Panc1 (cell line): ENCODE results near the gene ZER1. TPM values are rescaled to one million over a fixed set of nuclear protein-coding genes. Genes with fewer than 3 reads are reported as not detected.

ENCODE experiments used
- ATAC-seq: fragments of 200-7000 bp; cut with Tn5 transposase; 2 replicates; pipeline ENCODE4 v1.9.1; 2020; ENCODE audit warnings: mild to moderate bottlenecking, moderate library complexity
- BruUV-seq: library from RNA; stranded (reverse); fragments of 400-500 nt; replicated peaks from 2 replicates; lab custom pipeline; 2021; lab: Mats Ljungman, UMichigan
- CTCF ChIA-PET: fragments of 300-600 bp; sonication (Branson Sonifier 250); formaldehyde crosslinking; loops from one replicate; lab custom pipeline; 2022; ENCODE audit warnings: antibody characterized with exemption; lab: Charles Lee
- POLR2A ChIA-PET: fragments of 300-600 bp; sonication (Branson Sonifier 250); formaldehyde crosslinking; loops from one replicate; lab custom pipeline; 2022; ENCODE audit warnings: antibody characterized with exemption; lab: Charles Lee
- DNase-seq: peaks from one replicate; pipeline ENCODE4 v3.0.0-alpha.2; 2010; ENCODE audit warnings: low read depth, low spot score
- H3K27ac ChIP-seq: 2 replicates; pipeline ENCODE4 v1.5.1; 2011; ENCODE audit warnings: mild to moderate bottlenecking, low read length, inconsistent platforms
- H3K27me3 ChIP-seq: fragments of 200-500 bp; sonication (Bioruptor generic); 2 replicates; pipeline ENCODE4 v1.6.0; 2014; ENCODE audit warnings: low read length, inconsistent platforms; ENCODE audit not compliant: control insufficient read depth, insufficient read depth
- H3K36me3 ChIP-seq: fragments of 200-500 bp; sonication (Bioruptor generic); 2 replicates; pipeline ENCODE4 v1.5.1; 2014; ENCODE audit warnings: inconsistent platforms, mild to moderate bottlenecking, low read length, moderate library complexity; ENCODE audit not compliant: control insufficient read depth, insufficient read depth
- H3K4me1 ChIP-seq: 2 replicates; pipeline ENCODE4 v1.5.1; 2011; ENCODE audit warnings: inconsistent platforms, mild to moderate bottlenecking, low read length, moderate library complexity; ENCODE audit not compliant: control insufficient read depth, insufficient read depth
- H3K4me3 ChIP-seq, 2 experiments: 2 replicates each; pipeline ENCODE4 v1.5.1; 2011 to 2012; ENCODE audit warnings: low read depth in 2 of 2, low read length in 2 of 2, mild to moderate bottlenecking in 2 of 2, inconsistent platforms in 1 of 2, moderate library complexity in 1 of 2
- H3K9me3 ChIP-seq: fragments of 200-500 bp; sonication (Bioruptor generic); 2 replicates; pipeline ENCODE4 v1.5.1; 2014; ENCODE audit warnings: low read depth, mild to moderate bottlenecking, inconsistent platforms, low read length, moderate library complexity; ENCODE audit not compliant: control insufficient read depth, insufficient read depth
- CTCF ChIP-seq: fragments of 450-650 bp; IDR thresholded peaks from 2 replicates; pipeline ENCODE4 v1.5.1; 2017; ENCODE audit warnings: mild to moderate bottlenecking
- POLR2AphosphoS5 ChIP-seq: IDR thresholded peaks from 2 replicates; pipeline ENCODE4 v1.6.1; 2012; ENCODE audit warnings: mild to moderate bottlenecking, low read depth, low read length, moderate library complexity
- SIN3A ChIP-seq: IDR thresholded peaks from 2 replicates; pipeline ENCODE4 v1.6.1; 2012; ENCODE audit warnings: low read depth, mild to moderate bottlenecking, low read length, moderate library complexity, borderline replicate concordance; ENCODE audit not compliant: insufficient read depth
- TCF7L2 ChIP-seq: IDR thresholded peaks from 2 replicates; pipeline ENCODE4 v1.6.1; 2011; ENCODE audit warnings: mild to moderate bottlenecking, low read depth, low read length, inconsistent platforms
- in situ Hi-C: cut with HindIII; loops from 2 replicates; pipeline ENCODE4 v1.10.0; 2016; ENCODE audit warnings: low sequenced_read_pairs, low pct_unique_long_range_greater_than_20kb
- intact Hi-C: fragments of 100-400 bp; cut with micrococcal nuclease; formaldehyde crosslinking; loops from one replicate; pipeline ENCODE4 v1.10.0; 2022; ENCODE audit not compliant: unreplicated experiment
- total RNA-seq: library from RNA; stranded (reverse); gene quantifications from one replicate; pipeline ENCODE4 v1.2.1, GENCODE V29; 2021; ENCODE audit not compliant: unreplicated experiment
- TF ChIP-seq, protein P1 (sequence below), 2 experiments: IDR thresholded peaks; 2 replicates each; pipeline ENCODE4 v1.6.1; 2011 to 2012; ENCODE audit warnings: low read depth in 2 of 2, control low read depth in 1 of 2, low read length in 1 of 2, mild to moderate bottlenecking in 1 of 2, moderate library complexity in 1 of 2; ENCODE audit not compliant: insufficient read depth in 1 of 2

ZER1 gene
- total RNA-seq, 1 experiment from 2014 or later = 16.2 TPM

GRCh38 chr9:128685636-128686489 is 85.9 kb downstream of the ZER1 start:
- POLR2A ChIA-PET = interaction anchor here (0.7 kb wide), 1 partner anchor 54 kb away, joined by 11 read pairs; no protein-coding TSS in a partner anchor
- peaks cover 30% of the 10 kb centered on the region for H3K4me1 ChIP-seq
- H3K27me3 ChIP-seq = no peaks in the 10 kb centered on the region
- CTCF ChIA-PET = interaction anchor here (1.4 kb wide), 1 partner anchor 51 kb away, joined by 3 read pairs; no protein-coding TSS in a partner anchor
- BruUV-seq = no TSS peak
- no peak for TF ChIP-seq CTCF
- TF ChIP-seq POLR2AphosphoS5 = no peak
- TF ChIP-seq TCF7L2 = no peak
- TF ChIP-seq, protein P1, sequence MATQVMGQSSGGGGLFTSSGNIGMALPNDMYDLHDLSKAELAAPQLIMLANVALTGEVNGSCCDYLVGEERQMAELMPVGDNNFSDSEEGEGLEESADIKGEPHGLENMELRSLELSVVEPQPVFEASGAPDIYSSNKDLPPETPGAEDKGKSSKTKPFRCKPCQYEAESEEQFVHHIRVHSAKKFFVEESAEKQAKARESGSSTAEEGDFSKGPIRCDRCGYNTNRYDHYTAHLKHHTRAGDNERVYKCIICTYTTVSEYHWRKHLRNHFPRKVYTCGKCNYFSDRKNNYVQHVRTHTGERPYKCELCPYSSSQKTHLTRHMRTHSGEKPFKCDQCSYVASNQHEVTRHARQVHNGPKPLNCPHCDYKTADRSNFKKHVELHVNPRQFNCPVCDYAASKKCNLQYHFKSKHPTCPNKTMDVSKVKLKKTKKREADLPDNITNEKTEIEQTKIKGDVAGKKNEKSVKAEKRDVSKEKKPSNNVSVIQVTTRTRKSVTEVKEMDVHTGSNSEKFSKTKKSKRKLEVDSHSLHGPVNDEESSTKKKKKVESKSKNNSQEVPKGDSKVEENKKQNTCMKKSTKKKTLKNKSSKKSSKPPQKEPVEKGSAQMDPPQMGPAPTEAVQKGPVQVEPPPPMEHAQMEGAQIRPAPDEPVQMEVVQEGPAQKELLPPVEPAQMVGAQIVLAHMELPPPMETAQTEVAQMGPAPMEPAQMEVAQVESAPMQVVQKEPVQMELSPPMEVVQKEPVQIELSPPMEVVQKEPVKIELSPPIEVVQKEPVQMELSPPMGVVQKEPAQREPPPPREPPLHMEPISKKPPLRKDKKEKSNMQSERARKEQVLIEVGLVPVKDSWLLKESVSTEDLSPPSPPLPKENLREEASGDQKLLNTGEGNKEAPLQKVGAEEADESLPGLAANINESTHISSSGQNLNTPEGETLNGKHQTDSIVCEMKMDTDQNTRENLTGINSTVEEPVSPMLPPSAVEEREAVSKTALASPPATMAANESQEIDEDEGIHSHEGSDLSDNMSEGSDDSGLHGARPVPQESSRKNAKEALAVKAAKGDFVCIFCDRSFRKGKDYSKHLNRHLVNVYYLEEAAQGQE (IDR thresholded peaks at IDR 0.05; ENCODE audit: insufficient read depth in 1 of 2, low read depth in 2 of 2, low read length in 1 of 2) = no peak
- TF ChIP-seq SIN3A = no peak
- no peaks in the 10 kb centered on the region for H3K9me3 ChIP-seq
- in situ Hi-C loops (no loop called here), intact Hi-C loops (no loop called here)
- peaks cover 7% of the 10 kb centered on the region for H3K36me3 ChIP-seq
- ATAC-seq = no peak
- H3K4me3 ChIP-seq = peak overlapping the region; percentile 52 to 80
- H3K27ac ChIP-seq = peak overlapping the region; percentile 86
- no peak for DNase-seq

GRCh38 chr9:128684325-128685199 is 87.2 kb downstream of the ZER1 start:
- H3K4me1 ChIP-seq = peaks cover 30% of the 10 kb centered on the region
- ATAC-seq (peak; percentile 68), DNase-seq (no peak)
- intact Hi-C loops = no loop called here
- TF ChIP-seq CTCF = no peak
- no peak for TF ChIP-seq SIN3A
- peak; percentile 65 for TF ChIP-seq POLR2AphosphoS5
- peak overlapping the region; percentile 52 to 80 for H3K4me3 ChIP-seq
- no peaks in the 10 kb centered on the region for H3K9me3 ChIP-seq
- no peaks in the 10 kb centered on the region for H3K36me3 ChIP-seq
- POLR2A ChIA-PET = no interaction called here
- in situ Hi-C loops = no loop called here
- CTCF ChIA-PET = interaction anchor here (1.4 kb wide), 1 partner anchor 49 kb away, joined by 3 read pairs; no protein-coding TSS in a partner anchor
- no TSS peak for BruUV-seq
- H3K27me3 ChIP-seq = no peaks in the 10 kb centered on the region
- peak overlapping the region; percentile 86 for H3K27ac ChIP-seq
